Activated CD4-positive, alpha-beta T cell treated with anti-CD3 and anti-CD28 coated beads, Interleukin-10, Interleukin-2, amounts not matched to agents 100 ng/mL and 50 ng/mL, durations not matched to agents 16 hours and 8 hours (primary cell): Measurements from ENCODE around the gene MTFR1L.
A peak's percentile ranks its signal among the peaks of the same experiment; 100 is the strongest.

Source experiments
- DNase-seq: peaks from one replicate; pipeline ENCODE4 v3.0.0-alpha.2; 2020

Gene MTFR1L

DNA sequence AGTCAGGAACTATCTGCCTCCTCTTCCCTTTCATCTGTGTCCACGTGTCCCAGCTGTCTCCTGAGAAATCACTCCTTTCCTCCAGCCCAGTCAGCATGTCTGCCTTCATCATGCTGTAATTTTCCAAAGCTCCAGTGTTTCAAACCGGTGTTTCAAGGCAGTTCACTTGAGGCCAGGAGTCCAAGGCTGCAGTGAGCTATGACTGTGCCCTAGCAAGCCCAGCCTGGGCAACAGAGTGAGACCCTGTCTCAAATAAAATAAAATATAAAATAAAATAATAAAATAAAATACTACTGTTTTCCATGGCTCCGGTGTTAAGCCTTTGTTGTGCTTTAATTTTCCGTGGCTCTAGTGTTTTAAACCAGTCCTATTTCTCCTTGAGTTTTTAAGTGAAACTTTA lies 27.6 kb upstream of the MTFR1L start:
- no peak for DNase-seq

DNA sequence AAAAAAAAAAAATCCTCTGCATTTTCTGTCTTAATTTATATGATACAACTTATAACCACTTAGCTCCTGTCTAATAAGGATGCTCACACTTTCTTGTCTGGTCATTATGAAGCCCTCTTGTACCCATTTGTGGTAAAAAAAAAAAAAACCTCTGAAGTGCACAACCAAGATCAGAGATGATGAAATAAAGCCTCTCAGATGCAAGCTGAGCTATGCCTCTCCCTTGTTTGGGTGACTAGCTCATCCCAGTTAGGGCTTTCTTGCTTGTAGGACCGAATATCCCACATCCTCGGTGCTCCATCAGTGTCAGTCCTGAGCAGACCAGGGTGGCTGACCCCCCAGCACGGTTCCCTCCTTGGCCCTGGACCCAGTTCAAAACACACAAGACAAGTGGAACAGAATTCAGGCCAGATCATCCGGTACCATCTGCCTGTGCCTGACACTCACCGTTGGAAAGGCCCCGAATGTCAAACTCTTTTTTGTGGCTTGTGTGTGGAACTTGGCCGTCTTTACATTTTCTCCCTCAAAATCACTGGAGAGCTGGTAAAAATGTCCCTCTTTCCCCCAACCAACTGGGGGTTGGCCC lies 26.1 kb upstream of the MTFR1L start:
- no peak for DNase-seq

DNA sequence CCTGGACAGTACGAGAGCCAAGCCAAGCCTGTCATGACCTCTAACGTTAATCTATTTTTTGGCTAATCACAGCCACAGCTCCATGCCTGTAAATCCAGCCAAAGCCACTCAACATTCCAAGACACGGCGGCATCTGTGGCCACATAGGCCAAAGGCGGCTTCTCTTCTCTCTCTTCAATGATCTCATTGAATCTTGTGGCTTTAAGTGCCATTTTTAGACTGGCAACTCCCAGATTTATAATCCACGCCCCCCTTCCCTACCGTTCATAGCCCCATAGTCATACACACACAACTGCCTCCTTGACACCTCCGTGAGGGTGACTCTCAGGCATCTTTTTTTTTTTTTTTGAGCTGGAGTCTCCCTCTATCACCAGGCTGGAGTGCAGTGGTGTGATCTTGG lies 25.4 kb upstream of the MTFR1L start:
- no peak for DNase-seq

DNA sequence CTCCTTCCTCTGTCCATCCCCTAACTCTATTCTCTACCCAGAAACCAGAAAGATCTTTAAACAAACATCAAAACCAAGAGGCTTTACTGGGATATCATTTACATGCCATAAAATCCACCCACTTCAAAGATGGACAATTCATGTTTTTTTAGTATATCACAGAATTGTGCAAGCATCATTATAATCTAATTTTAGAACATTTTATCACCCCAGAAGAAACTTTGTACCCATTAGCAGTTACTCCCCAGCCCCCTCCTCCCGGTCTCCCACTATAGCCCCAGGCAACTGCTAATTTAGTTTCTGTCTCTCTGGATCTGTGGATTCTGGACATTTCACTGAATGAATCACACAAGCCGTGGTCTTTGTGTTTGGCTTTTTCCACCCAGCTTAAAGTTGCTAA lies 24.5 kb upstream of the MTFR1L start:
- no peak for DNase-seq

DNA sequence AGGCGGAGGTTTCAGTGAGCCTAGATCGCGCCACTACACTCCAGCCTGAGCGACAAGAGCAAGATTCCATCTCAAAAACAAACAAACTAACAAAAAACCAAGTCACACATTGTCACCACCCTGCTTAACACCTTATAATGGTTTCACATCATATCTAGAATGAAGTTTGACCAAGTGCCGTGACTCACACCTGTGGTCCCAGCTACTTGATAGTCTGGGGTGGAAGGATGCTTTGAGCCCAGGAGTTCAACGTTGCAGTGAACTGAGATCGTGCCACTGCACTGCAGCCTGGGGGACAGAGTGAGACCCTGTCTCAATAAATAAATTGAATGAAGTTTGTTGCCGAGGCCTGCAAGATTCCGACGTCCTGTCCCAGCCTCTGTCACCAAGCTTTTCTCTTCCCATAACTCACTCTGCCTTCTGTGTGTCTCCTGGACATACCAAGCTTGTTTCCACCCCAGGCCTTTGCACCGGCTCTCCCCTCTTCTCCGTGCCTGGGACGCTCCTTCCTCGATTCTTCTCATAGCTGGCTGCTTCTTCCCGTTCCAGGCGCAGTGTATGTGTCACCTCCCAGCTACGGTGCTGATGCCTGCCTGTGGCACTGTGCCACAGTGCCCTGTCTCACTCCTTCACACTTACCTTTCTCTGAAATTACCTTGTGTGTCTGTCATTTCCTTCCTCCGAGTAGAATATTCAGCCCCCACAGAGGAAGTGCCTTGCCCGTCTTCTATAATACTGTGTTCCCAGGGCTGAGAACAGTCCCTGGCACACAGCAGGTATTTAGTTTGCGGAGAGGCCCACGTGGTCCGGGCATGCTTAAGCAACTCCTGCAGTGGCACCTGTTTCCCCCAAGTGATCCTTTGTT lies 23.6 kb upstream of the MTFR1L start:
- peak; percentile 52 for DNase-seq

DNA sequence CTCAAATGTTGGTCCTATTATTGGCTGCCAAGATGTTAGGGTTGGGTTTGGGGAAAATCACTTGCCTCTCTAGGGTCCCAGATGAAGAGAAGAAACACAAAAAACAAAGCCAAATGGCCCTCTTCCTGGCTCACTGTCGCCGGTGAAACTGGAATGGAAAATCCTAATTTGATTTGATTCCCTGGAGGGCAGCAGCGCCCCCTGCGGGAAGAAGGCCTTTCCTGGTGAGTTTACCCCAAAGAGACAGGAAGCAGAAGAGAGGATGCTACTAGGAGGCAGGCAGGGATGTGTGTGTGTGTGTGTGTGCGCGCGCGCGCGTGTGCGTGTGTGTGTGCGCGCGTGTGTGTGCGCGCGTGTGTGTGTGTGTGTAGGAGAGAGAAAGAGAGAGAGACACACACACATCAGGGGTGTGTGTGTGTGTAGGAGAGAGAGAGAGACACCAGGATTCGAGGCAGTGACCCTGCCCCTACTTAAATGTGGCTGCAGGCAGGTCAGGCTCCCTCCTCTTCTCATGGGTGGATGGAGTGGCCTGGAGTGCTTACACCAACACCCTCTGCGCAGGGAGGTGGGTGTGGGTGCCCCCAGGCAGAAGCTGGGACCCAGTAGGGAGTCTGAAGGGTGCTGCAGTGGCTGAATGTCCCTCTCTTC lies 22.8 kb upstream of the MTFR1L start:
- DNase-seq: peak; percentile 78

DNA sequence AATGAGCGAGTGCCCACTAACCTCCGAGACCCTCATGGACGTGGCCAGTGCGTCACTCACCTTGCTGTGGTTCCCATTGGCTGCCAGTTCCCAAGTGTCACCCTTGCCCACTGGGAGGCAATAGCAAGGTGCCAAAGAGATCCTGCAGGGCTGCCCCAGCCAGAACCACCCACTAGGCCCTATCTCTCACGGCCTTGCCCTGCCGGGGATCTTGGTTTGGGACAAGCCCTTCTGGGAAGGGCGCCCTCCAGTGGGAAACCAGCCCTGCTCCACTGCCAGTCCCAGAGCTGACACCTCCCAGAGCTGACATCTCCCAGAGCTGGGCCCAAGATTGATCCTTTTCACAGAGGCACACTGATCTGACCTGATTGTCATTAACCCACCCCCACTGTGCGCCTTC lies 21.8 kb upstream of the MTFR1L start:
- peak; percentile 49 for DNase-seq

DNA sequence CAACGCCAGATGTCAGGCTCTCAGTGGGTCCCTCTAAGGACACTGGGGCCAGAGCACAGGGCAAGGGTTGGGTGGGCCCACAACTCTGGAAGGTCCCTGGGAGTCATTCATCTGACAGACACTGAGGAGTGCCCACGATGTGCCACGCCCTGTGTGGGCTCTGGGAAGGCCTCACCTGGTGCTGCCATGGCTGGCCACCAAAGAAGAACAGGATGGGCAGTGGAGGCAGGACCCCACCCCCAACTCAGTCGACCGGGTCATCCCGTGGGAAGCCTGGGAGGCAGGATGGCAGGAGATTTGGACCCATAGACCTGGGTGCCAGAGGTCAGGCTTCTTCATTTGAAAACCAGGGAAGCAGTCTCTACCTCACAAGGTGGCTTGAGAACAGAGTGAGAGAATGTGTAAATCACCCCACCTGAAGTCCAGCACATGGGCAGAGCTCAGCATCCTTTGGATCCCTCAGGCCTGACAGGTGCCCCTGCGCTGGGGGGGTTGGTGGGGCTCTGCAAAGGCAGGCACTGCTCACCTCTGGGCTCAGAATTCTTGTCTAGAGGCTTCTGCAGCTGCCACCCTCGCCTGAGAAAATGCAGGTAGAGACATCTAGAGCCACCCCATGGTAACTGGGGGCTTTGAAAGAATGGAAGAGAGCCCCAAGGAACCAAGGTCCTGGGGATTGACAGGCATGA lies 20.9 kb upstream of the MTFR1L start:
- DNase-seq: no peak

DNA sequence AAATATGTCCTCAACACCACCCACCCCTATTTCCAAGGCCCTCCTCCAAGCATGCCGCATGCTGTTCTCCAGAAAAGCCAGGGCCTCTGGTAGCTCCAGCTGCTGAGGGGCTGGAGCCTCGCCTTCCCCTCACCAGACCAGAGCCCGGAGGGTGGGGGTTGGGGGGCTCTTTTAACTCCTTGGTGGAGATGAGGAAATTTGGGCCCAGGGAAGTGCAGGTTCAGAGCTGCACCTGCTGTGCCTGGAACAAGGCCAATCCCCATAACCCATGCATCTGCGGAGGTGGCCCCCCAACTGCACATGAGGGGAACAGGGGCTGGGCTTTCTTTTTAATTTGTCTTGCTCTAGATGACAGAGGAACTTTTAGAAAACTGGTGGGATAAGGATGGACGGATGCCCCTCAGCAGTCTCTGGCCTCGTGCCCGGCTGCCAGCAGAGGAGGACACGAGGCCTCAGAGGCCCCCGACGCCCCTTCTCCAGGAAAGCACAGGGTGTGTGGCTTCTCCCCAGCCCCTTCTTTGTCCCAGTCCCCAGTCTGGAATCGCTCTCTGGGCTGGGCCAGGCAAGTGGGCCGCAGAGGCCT lies 20.3 kb upstream of the MTFR1L start:
- DNase-seq: no peak

DNA sequence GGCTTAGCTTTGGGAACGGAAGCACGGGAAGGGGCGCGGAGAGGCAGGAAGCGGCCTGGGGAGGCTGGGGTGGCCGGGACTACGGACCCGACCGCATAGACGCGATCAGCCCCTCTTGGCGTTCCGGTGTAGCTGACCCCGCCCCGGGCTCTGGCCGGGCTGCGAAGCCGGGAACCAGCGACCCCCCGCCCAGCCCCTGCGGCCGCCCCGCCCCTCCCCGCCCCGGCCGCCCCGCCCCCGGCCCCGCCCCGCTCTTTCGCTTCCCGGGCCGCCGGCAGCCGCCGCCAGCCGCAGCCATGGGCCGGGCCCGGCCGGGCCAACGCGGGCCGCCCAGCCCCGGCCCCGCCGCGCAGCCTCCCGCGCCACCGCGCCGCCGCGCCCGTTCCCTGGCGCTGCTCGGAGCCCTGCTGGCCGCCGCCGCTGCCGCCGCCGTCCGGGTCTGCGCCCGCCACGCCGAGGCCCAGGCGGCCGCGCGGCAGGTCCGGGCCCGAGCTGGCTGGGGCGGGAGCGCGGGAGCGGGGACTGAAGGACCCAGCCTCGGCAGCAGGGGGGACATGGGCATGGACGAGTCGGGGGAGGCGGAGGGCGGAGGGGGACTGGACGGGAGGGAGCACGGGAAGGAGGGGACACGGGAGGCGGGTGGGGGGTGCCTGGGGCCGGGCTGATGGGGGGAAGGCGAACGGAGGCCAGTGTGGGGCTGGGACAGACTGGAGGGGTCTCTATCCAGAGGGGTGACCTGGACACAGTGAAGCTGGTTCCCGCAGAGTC lies 19.6 kb upstream of the MTFR1L start, which contains the start of gene SELENON:
Gene SELENON, plus strand, starts transcription at position 259 of the 768 bp plus-strand sequence. Its CDS starts 38 bp downstream, at position 297.
- DNase-seq: no peak

DNA sequence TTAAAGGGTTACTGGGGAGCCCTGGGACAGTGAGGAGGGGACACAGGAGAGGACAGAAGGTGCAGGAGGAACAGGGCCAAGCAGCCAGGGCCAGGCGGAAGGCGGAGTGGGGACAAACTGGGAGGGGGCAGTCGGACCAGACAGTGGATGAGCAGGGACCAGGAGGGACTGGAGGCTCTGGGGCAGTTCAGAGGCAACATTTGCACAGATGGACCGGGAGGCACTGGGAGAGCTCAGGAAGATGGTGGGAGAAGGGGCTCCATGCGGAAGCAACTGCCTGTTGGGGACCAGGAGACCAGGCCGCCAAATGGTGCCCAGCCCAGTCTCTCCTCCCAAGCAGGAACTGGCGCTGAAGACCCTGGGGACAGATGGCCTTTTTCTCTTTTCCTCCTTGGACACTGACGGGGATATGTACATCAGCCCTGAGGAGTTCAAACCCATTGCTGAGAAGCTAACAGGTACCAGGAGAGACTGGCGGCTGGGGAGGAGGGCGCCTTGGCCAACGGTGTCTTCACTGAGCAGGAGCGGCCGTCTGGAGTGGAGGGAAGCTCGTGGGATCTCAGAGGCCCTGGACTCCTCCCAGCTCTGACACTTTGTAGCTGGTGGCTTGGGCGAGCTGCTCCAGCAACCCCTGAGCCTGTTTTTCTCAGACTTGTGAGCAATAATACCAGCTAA lies 18.9 kb upstream of the MTFR1L start:
- DNase-seq: no peak

DNA sequence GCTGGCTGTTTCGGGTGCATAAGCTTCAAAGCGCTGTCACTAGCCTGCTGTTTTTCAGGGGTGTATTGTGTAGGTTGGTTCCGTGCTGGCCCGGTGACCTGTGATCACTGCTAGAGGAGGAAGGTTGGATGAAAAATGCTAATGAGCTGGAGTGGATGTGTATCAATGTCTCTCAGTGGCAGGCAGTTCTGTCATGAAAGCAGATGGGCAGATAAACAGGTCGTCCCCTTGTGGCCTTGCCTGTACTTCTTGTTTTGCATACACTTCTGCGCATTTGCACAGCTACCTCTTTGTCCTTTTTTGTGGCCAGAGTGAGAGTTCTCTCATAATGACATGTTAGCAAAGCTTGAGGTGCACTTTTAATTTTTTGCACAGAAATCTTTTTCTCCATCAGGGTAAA lies 16.8 kb upstream of the MTFR1L start:
- no peak for DNase-seq

DNA sequence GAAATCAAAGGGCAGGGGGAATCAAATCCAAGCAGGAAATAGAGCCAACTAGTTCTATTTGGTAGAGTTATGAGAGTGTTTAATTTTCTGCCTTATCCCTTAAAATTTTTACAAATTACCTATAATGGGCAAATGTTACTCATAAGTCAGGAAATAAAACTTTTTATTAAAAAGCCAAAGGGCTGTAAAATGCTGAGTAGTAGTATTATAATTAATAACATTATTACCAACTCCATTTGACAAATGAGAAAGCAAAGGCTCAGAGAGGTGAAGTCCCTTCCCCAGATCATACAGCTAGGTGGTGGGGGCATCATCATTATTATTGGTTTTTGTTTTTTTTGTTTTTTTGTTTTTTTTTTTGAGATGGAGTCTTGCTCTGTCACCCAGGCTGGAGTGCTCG lies 16.4 kb upstream of the MTFR1L start:
- DNase-seq: no peak

DNA sequence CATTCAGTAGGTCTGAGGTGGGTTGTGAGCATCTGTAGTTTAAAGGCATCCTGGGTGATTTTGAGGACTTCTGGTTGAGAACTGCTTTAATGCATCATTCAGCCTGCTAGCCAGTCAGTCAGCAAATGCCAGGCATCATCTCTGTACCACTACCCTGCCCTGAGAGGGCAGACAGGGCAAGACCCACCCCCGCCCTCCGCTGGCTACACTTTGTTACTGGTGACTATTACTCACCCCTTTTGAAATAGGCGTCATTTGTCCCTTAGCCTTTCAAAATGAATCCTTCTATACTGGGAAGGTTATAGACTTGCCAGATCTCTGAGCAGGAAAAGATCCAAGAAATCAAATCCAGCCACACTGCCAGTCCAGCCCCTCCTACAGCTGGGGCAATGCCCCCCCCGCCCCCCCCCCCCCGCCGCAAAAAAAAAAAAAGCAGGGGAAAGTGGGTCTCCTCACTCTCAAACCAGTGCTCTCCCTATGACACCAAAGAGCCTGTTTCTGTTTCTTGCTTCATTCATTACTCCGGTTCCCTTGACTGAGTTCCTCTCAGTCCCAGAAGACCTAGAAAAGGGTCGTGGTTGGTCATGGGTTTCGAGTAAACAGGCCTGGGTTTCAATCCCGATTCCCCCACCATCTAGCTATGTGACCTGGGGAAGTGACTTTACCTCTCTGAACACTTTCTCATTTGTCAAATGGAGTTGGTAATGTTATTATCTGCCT lies 15.3 kb upstream of the MTFR1L start:
- peak; percentile 54 for DNase-seq

DNA sequence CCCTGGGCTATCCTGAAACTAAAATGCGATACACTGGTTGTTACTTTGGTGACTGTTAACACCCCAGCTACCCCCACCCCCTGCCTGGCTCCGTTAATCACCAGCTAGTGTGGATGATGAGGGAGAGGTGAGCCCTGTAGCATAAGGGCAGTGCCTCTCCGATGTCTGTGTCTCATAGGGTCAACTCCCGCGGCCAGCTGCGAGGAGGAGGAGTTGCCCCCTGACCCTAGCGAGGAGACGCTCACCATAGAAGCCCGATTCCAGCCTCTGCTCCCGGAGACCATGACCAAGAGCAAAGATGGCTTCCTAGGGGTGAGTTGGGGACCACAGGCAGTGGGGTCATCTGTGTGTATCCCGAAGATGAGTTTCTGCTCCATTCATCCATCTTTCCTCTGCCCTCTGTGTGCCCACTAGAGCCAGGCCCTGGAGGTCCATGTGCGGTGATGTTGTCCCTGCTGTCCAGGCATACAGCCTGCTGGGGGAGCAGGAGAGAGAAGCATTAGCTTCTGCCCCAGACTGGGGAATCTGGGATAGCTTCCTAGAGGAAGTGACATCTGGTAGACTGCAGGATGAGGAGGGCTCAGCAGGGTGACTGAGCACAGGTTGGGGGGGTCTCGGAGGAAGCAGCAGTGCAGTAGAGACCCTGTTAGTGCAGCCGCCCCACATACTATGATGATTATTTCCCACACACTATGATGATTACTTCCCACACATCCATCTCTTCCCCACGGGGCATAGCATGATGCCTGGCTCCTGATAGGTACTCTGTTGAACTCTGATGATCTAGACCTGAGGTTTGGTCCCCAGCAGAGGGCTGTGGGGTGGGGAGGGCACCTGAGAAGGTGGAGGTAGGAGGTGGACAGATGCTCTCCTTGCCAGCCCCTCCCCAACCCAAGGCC lies 14.5 kb upstream of the MTFR1L start:
- DNase-seq: no peak

DNA sequence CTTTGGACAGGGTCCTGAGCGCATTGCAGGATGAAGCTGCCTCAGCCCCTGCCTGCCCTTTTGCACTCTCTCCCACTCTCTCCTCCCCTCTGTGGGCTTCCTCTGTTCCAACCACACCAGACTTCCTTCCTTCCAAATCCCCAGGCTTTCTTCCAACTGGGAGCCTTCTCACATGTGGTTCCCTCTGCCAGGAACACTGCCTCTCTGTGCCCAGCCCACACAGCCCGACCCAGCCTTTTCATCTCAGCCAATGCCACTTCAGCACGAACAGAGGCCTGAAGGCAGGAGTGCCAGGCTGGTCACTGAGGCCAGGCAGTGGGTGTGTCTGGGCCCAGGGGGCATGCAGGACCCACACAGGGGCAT lies 13.9 kb upstream of the MTFR1L start:
- DNase-seq: no peak

DNA sequence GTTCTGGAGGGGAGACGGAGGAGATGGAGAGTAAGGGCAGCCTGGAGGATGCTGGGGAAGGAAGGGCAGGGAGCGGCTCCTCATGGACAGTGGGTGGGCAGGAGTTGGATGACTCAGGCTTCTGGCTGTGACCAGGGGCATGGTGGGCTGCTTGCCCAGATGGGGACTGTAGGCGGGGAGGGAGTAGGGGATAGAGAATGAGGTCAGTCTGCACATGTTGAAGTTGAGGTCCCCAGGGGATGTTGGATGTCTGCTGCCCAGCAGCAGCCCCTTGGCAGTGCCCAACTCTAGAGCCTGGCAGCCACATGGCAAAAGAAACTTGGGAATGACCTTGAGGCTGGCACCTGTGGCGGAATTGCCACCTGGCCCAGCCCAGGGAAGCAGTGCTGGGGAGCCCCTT lies 13.3 kb upstream of the MTFR1L start:
- no peak for DNase-seq

DNA sequence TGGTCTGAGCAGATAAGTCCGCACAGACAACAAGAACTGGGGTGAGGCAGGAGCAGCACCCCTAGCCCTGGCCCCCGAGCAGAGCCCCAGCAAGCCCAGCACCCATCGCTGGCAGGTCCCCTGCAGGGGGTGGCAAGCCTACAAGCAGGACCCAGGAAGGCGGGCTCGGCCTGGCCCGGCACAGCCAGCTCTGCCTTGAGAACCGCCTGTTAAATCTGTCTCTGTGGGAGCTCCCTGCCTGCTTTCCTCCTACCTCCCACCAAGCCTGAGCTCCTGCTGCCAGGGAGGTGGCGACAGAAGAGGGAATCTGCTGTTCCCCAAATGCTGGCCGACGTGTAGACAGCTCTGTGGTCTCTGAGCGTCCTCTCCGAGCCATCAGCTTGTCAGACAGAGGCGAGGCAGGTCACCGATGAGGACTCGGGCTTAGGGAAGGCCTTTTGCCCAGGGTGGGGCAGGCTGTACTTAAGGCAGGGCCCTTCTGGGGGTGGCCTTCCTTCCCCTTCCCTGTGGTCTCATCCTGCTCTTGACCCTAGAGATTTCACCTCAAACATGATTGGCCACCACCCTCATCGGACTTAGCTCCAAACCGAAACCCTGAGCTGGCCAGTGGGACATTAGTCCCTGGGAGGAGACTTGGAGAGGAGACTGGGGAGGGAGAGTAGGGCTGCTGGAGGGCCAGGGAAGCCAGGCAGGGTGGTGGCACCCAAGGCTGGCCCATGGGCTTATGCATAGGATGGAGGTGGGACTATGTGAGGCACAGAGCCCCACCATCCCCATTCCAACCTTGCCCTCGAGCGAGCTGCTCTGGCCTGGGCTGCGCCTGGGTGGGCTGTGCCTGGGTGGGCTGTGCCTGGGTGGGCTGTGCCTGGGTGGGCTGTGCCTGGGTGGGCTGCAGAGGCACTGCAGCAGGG lies 12.0 kb upstream of the MTFR1L start:
- DNase-seq: no peak
